Renal pelvis (tissue), 12 donors: ENCODE data around the gene TYW1B. TPM values are rescaled to one million over a fixed set of nuclear protein-coding genes. Genes with fewer than 3 reads are reported as not detected.
"Not testable (repeated sequence)": the region's sequence is repeated elsewhere in the genome, so short reads cannot be mapped to it uniquely, and the experiment has no call there.

Source experiments
- DNase-seq: peaks from one replicate; pipeline ENCODE4 v3.0.0-alpha.2; 2013
- long read RNA-seq, 16 experiments: transcript quantifications; one replicate each; lab custom pipeline, GENCODE V29; 2026
- polyA plus RNA-seq, 3 donors: library from polyadenylated mRNA; unstranded; fragments of 120-200 nt; gene quantifications; one replicate each; pipeline ENCODE4 v1.2.1, GENCODE V29; 2013; ENCODE audit not compliant: insufficient read length in 3 of 3

The TYW1B gene, protein sequence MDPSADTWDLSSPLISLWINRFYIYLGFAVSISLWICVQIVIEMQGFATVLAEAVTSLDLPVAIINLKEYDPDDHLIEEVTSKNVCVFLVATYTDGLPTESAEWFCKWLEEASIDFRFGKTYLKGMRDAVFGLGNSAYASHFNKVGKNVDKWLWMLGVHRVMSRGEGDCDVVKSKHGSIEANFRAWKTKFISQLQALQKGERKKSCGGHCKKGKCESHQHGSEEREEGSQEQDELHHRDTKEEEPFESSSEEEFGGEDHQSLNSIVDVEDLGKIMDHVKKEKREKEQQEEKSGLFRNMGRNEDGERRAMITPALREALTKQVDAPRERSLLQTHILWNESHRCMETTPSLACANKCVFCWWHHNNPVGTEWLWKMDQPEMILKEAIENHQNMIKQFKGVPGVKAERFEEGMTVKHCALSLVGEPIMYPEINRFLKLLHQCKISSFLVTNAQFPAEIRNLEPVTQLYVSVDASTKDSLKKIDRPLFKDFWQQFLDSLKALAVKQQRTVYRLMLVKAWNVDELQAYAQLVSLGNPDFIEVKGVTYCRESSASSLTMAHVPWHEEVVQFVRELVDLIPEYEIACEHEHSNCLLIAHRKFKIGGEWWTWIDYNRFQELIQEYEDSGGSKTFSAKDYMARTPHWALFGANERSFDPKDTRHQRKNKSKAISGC
- polyA plus RNA-seq: 1 to 10 TPM; 2.8 to 9.4 (median 3.9) TPM
- long read RNA-seq, donor 1, partial matches to known transcripts: 0 of 2 reads
- long read RNA-seq, donor 1, other reads (novel, unspliced or antisense): 0 of 2 reads
- long read RNA-seq, donor 2: 0 reads
- long read RNA-seq, donor 3: 0 reads
- long read RNA-seq, donor 4, partial matches to known transcripts: 0 of 1 reads
- long read RNA-seq, donor 4, other reads (novel, unspliced or antisense): 0 of 1 reads
- long read RNA-seq, donor 5: 0 reads
- long read RNA-seq, donor 6: 0 reads
- long read RNA-seq, donor 7: 0 reads
- long read RNA-seq, donor 8: 0 reads
- long read RNA-seq, donor 9: 0 reads
- long read RNA-seq, donor 10: 0 reads
- long read RNA-seq, donor 11: 0 reads
- long read RNA-seq, donor 12: 0 reads
- long read RNA-seq, donor 13, partial matches to known transcripts: 0 of 1 reads
- long read RNA-seq, donor 13, other reads (novel, unspliced or antisense): 0 of 1 reads
- long read RNA-seq, donor 14: 0 reads
- long read RNA-seq, donor 15, partial matches to known transcripts: 0 of 1 reads
- long read RNA-seq, donor 15, other reads (novel, unspliced or antisense): 0 of 1 reads
- long read RNA-seq, donor 16: 0 reads

DNA sequence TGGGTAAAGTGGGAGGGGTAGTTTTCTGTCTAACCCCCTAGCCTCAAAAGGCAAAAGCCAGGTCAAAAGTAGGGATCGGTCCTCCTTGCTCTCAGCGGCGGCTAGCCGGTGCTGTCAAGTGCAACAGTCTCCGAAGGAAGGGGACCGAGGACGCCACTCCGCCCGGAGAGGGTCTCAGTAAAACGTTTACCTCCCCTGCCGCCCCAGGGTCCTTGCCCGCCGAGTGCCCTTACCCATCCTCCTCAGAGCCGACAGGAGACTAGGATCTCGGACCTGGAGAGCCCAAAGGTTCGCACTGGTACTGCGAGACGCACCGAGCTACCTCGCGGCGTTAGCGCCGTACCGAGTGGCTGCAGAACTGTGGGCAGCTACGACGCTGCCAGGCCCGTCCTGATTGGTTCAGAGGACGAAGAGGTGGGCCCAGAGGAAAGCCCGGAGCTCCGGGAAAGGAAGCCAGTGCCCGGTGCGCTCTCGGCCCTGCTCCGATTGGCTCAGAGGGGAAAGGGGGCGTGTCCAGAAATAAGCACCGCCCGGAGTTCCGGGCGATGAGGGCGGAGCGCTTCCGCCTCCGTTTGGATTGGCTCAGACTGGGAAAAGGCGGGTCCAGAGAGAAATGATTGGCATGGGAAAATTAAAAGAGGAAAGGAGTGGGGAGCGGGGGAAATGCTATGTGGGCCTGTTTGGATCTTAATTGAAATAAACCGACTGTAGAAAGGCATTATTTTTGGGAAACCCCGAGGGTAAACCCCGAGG is at the start of gene TYW1B:
TSS of gene TYW1B (minus strand) at position 362 of the 753 bp plus-strand sequence. CDS start at position 237, 125 bp downstream.
- peak; percentile 96 for DNase-seq

DNA sequence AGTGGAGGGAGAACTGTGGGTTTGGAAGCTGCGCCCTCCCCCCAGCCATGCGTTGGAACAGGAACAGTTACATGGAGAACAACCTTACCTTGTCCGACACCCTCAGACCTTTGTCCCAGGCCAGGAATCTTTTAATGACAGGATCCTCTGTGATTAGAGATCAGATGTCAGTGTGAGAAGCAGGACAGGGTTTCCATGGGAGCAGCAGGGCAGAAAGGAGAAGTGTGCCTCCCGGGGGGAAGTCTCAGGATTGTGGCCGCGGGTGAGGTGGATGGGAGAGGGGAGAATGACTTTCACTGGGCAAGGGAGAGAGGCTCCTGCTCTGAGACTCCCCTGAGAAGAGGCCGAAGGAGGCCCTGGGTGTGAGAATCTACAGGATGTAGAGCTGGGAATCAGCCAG is 39.6 kb upstream of the TYW1B start:
- DNase-seq: peak; percentile 3

DNA sequence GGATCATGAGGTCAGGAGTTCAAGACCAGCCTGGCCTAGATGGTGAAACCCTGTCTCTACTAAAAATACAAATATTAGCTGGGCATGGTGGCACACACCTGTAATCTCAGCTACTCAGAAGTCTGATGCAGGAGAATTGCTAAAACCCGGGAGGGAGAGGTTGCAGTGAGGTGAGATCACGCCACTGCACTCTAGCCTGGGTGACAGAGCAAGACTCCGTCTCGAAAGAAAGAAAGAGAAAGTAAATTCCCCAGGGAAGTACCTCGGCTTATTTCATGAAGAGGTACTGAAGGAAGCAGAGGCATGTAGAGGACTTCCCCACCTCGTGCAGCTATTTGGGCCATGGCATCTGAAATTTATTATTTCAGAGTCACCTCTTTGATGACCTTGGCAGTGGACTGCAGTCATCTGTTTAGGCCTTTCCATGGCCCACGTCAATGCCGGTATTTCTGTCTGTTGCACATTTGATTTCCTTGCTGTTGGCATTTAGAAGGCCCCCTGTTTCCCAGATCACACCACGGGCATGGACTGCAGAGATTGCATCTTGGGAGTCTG is 30.9 kb upstream of the TYW1B start:
- not testable (repeated sequence) for DNase-seq

DNA sequence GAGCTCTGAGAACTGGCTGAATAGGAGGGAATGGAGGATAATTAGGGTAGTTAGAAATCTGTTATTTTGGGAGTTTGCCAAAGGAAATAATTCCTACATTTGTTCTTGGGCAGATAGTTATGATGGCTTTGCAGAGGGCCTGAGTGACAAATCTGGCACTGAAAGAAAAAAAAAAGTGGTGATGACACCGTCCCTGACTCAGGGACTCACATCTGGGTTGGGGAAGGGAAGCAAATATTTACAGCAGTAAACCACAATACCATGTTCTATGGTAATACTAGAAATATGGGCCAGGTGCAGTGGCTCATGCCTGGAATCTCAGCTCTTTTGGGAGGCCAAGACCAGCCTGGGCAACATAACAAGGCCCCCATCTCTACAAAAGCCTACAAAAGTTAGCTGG is 29.9 kb upstream of the TYW1B start:
- DNase-seq: not testable (repeated sequence)

DNA sequence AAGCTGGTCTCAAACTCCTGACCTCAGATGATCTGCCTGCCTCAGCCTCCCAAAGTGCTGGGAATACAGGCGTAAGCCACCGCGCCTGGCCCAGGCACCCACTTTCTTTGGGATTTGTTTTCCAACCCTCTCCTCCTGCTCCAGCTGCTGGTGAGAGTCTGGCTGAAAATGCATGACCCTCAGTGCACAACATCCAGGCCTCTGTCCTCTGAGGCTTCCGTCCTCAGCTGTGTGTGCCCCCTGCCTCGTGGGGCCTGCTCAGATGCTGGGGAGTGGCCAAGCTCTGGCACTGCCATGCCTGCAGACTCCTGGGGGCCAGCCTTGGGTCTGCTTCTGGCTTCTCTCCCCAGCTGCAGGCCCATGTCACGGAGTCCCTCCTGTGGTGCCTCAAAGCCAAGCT is 27.3 kb upstream of the TYW1B start:
- DNase-seq: not testable (repeated sequence)

DNA sequence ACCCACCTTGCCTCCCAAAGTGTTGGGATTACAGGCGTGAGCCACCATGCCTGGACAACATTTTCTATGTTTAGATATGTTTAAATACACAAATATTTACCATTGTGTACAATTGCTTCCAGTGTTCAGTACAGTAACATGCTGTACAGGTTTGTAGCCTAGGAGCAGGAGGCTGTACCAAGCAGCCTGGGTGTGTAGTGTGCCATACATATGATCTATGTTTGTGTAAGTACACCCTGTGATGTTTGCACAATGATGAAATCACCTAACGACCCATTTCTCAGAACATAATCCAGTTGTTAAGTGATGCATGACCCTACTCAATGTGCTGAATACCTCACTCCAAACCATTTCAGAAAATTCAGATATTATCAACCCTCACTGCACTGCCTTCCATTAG is 24.9 kb upstream of the TYW1B start:
- not testable (repeated sequence) for DNase-seq

DNA sequence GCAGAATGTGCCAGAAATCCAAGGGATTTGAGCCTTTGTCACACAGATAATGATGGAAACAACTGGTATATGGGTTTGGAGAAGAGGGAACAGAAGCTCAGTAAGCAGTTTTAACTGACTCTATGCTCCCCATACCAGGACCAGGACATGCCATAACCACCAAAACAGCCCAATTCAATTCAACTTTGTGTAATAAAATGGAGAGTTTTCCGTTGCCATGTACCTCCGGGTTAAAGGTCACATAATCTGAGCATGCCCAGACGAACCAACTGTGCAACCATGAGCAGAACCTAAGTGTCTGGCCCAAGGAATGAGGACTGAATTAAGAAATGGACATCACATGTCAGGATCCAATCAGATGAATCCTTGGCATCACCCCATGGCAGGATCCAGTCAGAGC is 22.7 kb upstream of the TYW1B start:
- DNase-seq: not testable (repeated sequence)

DNA sequence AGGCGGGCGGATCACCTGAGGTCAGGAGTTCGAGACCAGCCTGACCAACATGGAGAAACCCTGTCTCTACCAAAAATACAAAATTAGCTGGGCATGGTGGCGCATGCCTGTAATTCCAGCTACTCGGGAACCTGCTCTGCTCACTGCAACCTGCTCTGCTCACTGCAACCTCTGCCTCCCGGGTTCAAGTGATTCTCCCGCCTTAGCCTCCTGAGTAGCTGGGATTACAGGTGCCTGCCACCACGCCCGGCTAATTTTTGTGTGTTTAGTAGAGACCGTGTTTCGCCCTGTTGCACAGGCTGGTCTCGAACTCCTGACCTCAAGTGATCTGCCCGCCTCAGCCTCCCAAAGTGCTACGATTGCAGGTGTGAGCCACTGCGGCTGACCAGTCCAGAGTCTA is 16.1 kb upstream of the TYW1B start:
- DNase-seq: not testable (repeated sequence)

DNA sequence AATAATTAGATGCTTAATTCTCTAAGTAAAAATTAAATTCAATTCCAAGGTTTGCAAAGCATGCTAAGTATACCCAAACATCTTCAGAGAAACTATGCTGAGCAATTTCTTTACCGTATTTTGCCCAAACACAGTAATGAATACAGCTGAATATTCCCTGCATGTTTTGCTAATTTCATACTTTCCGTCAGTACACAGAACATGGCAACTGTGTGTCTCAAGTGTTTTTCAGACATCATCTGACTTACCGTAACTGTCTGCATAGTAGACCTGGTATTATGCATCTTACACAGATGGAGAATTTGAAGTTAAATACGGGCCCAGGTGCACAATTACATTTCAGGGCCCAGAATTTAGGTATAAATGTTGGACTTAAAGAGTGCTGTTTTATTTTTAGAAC is 15.2 kb upstream of the TYW1B start:
- not testable (repeated sequence) for DNase-seq

DNA sequence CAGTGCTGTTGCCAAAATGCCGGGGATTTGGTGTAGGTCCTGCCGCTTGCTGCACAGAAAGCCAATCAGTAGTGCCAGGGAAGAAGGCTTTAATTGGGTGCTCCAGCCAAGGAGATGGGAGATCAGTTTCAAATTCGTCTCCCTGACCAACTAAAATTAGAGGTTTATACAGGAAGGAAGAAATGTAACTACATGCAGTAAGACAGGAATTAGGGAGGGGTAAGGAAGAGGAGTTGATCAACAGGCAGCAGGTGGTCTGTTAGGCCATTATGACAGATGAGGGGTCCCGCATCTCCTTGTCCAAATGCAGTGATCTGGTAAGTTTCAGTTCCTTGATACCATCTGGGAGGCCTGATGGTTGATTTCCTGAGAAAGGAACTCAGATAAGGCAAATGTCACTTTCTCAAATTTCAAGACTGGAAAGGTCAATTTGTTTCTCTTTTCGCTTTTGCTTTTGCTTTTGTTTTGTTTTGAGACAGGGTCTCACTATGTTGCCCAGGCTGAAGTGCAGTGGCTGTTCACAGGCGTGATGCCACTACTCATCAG is 13.0 kb upstream of the TYW1B start:
- DNase-seq: not testable (repeated sequence)

DNA sequence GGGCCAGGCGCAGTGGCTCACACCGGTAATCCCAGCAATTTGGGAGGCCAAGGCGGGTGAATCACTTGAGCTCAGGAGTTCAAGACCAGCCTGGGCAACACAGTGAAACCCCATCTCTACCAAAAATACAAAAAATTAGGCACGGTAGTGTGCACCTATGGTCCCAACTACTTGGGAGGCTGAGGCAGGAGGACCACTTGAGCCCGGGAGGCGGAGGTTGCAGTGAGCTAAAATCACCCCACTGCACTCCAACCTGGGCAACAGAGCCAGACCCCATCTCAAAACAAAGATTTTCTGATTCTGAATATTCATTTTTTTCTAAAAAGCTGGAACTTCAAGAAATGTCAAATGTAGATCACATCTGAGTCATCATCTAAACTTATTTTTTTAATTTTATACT is 10.3 kb upstream of the TYW1B start:
- DNase-seq: not testable (repeated sequence)

DNA sequence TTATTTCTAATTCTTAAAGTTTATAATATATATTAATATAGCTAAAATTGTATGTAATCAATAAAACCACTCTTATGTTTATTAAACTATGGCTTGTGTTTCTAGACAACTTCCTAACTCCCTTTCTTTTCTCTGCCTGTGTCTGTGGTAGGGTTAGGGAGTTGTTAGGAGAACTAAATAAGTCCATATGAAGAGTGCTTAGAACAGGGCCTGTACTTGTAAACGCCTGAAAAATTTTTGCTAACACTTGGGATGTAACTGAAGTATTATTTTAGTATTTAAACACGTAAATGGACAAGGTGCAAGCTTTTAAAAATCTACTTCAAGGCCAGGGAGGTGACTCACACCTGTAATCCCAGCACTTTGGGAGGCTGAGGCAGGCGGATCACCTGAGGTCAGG is 9.3 kb upstream of the TYW1B start:
- DNase-seq: not testable (repeated sequence)

DNA sequence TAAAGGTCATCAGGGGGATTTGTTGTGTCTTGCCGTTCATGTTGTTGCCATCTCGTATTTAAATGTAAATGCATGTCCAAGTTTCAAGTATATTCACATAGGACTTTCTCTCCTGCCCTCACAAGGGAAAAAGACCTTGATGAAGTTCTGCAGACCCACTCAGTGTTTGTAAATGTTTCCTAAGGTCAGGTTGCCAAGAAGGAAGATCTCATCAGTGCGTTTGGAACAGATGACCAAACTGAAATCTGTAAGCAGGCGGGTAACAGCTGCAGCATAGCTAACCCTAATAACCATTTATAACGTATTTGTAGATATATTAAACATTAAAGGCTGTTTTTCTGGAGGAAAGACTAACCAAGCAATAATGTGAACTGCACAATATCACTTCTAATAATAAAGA is 2.6 kb upstream of the TYW1B start:
- not testable (repeated sequence) for DNase-seq

DNA sequence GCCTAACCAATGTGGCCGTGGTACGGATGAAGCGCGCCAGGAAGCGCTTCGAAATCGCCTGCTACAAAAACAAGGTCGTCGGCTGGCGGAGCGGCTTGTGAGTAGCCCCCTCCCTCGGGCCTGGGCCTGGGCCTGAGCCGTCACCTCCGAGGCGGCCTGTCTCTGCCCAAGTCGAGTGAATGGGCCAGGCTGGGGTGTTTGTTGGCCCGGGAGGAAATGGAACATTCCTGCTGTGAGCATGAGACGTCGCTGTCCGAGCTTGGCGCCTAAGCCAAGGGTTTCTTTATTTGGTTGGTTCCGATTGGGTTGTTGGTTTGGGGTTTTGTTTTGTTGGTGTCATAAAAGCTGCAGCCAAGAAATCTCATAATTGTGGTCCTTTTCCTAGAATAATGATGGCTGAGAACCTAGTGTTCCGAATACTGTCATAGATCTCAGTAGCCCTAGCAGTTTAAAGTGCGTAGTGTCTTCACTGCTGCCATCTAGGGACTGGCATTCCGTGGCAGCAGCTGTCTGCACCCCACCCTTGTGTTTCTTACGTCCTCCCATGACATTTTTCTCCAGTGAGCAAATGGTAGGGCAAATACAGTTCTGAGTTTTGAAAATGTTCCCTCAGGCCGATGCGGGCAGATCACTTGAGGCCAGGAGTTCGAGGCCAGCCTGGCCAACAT is 1.8 kb upstream of the TYW1B start:
- peak; percentile 45 for DNase-seq

DNA sequence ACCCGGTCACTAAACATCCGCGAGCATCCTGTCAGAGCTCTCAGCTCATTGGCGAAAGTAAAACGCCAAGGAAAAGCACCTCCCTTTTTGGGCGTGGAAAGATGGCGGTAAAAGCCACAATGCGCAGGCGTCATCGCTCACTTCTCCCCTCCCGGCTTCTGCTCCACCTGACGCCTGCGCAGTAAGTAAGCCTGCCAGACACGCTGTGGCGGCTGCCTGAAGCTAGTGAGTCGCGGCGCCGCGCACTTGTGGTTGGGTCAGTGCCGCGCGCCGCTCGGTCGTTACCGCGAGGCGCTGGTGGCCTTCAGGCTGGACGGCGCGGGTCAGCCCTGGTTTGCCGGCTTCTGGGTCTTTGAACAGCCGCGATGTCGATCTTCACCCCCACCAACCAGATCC is 1.3 kb upstream of the TYW1B start:
- peak; percentile 98 for DNase-seq

DNA sequence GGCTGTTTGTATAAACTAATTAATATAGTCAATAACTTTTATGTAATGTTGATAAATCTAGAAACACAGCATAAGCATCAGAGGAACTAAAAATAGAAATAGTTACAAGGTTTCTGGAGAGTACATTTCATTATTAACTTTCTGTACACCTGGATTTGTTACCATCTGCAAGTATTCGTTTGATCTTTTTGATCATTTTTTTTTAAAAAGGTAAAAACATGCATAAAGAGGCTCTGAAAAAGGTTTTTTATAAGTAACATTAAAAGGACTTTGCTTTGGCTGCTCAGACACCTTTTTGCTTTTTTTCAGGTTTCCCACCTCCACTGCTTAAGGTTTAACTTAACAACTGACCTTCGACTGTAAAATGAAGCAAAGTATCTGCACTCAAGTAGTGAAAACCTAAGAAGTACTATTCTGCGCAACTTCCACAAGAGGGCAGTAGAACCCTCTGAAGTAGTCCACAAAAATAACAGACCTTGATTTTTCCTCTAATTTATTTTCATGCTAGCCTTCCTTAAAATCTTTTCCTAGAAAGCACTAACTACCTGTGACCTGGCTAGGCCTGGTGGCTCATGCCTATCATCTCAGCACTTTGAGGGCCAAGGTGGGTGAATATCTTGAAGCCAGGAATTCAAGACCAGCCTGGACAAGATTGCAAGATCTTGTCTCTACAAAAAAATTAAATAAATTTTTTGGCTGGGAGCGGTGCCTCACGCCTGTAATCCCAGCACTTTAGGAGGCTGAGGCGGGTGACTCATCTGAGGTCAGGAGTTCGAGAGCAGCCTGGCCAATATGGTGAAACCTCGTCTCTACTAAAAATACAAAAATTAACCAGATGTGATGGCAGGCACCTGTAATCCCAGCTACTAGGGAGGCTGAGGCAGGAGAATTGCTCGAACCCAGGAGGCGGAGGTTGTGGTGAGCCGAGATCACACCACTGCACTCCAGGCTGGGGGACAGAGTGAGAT is 4.0 kb downstream of the TYW1B start:
- not testable (repeated sequence) for DNase-seq

DNA sequence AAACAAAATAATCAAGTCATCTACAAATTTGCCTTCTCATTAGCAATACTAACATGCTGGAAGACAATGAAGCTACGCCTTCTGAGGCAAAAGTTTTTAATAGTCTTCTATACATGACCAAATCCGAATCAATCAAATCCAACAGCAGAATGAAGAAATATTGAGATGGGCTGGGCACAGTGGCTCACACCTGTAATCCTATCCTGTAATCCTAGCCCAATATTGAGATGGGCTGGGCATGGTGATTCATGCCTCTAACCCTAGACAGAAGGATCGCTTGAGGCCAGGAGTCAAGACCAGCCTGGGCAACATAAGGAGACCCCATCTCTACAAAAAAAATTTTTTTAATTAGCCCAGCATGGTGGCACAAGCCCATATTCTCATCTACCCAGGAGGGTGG is 5.5 kb downstream of the TYW1B start:
- not testable (repeated sequence) for DNase-seq

DNA sequence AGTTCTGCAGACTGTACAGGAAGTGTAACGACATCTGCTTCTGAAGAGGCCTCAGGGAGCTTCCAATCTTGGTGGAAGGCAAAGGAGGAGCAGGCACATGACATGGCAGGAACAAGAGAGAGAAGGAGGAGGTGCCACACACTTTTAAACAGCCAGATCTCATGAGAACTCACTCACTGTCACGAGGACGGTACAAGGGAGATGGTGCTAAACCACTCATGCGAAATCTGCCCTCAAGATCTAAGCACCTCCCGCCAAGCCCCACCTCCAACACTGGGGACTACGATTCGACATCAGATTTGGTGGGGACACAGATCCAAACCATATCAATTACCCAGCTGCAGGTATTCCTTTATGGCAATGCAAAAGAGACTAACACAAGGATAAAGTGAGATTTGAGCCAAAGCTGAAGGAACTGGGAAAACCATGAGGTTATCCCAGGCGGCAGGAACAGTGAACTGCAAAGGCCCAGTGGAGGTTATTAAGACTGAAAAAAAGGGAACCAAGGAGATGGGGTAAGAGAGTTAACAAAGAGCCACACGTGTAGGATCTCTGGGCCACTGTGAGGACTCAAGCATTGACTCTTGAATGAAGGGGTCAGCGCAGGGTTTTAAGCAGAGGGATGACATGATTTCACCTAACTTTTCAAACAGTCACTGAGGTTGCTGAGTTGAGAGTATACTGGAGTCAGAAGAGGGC is 9.2 kb downstream of the TYW1B start:
- DNase-seq: not testable (repeated sequence)
